Trophoblast cell (in vitro differentiated cells and primary cell): ENCODE data around the gene MME.

ENCODE experiments used
- DNase-seq, 2 donors: peaks; one replicate each; pipeline ENCODE4 v3.0.0-alpha.2; 2016
- H2AFZ ChIP-seq: 2 replicates; pipeline ENCODE4 v1.6.1; 2013; ENCODE audit warnings: low read length, moderate library complexity, mild to moderate bottlenecking; ENCODE audit not compliant: insufficient read depth, poor library complexity
- H2AK5ac ChIP-seq: 2 replicates; pipeline ENCODE4 v1.6.1; 2013; ENCODE audit warnings: mild to moderate bottlenecking, low read length
- H2BK120ac ChIP-seq: 2 replicates; pipeline ENCODE4 v1.6.1; 2013; ENCODE audit warnings: low read length, mild to moderate bottlenecking, moderate library complexity; ENCODE audit not compliant: insufficient read depth, poor library complexity
- H2BK12ac ChIP-seq: 2 replicates; pipeline ENCODE4 v1.6.1; 2013; ENCODE audit warnings: mild to moderate bottlenecking, low read length, moderate library complexity
- H2BK5ac ChIP-seq: 2 replicates; pipeline ENCODE4 v1.6.1; 2013; ENCODE audit warnings: low read length, low read depth, moderate library complexity, mild to moderate bottlenecking; ENCODE audit not compliant: poor library complexity
- H3K14ac ChIP-seq: 2 replicates; pipeline ENCODE4 v1.6.1; 2013; ENCODE audit warnings: mild to moderate bottlenecking, low read length
- H3K18ac ChIP-seq: 2 replicates; pipeline ENCODE4 v1.6.1; 2013; ENCODE audit warnings: mild to moderate bottlenecking, low read length
- H3K23ac ChIP-seq: 2 replicates; pipeline ENCODE4 v1.6.1; 2013; ENCODE audit warnings: low read length
- H3K27ac ChIP-seq: 2 replicates; pipeline ENCODE4 v1.5.1; 2013; ENCODE audit warnings: low read depth, mild to moderate bottlenecking, inconsistent platforms, low read length, moderate library complexity
- H3K27me3 ChIP-seq: 2 replicates; pipeline ENCODE4 v1.6.1; 2013; ENCODE audit warnings: inconsistent platforms, mild to moderate bottlenecking, low read length, moderate library complexity; ENCODE audit not compliant: insufficient read depth
- H3K36me3 ChIP-seq, 2 experiments: 1 replicate in 1 of 2; 2 replicates in 1 of 2; pipeline ENCODE4 v1.6.1; 2013; ENCODE audit warnings: low read length in 2 of 2, mild to moderate bottlenecking in 2 of 2, moderate library complexity in 1 of 2; ENCODE audit not compliant: insufficient read depth in 2 of 2, control insufficient read depth in 1 of 2
- H3K4ac ChIP-seq: 2 replicates; pipeline ENCODE4 v1.6.1; 2013; ENCODE audit warnings: low read depth, mild to moderate bottlenecking, low read length, moderate library complexity
- H3K4me1 ChIP-seq, 2 experiments: 1 replicate in 1 of 2; 2 replicates in 1 of 2; pipeline ENCODE4 v1.6.1; 2013; ENCODE audit warnings: low read length in 2 of 2, mild to moderate bottlenecking in 2 of 2, moderate library complexity in 1 of 2; ENCODE audit not compliant: insufficient read depth in 2 of 2, control insufficient read depth in 1 of 2
- H3K4me2 ChIP-seq: 2 replicates; pipeline ENCODE4 v1.6.1; 2013; ENCODE audit warnings: inconsistent platforms, mild to moderate bottlenecking, low read length, moderate library complexity
- H3K4me3 ChIP-seq: 2 replicates; pipeline ENCODE4 v1.5.1; 2013; ENCODE audit warnings: mild to moderate bottlenecking, low read depth, low read length, inconsistent platforms
- H3K79me1 ChIP-seq: one replicate; pipeline ENCODE4 v1.6.1; 2013; ENCODE audit warnings: low read length
- H3K79me2 ChIP-seq: 2 replicates; pipeline ENCODE4 v1.6.1; 2013; ENCODE audit warnings: low read length, mild to moderate bottlenecking; ENCODE audit not compliant: control insufficient read depth, insufficient read depth, poor library complexity
- H3K9ac ChIP-seq: 2 replicates; pipeline ENCODE4 v1.6.1; 2013; ENCODE audit warnings: mild to moderate bottlenecking, low read length
- H3K9me3 ChIP-seq: 2 replicates; pipeline ENCODE4 v1.6.1; 2013; ENCODE audit warnings: low read depth, mild to moderate bottlenecking, control low read depth, inconsistent platforms, low read length; ENCODE audit not compliant: insufficient read depth
- H4K12ac ChIP-seq: 2 replicates; pipeline ENCODE4 v1.6.1; 2013; ENCODE audit warnings: low read depth, mild to moderate bottlenecking, low read length, moderate library complexity
- H4K8ac ChIP-seq: 2 replicates; pipeline ENCODE4 v1.6.1; 2013; ENCODE audit warnings: low read depth, mild to moderate bottlenecking, low read length, moderate library complexity
- H4K91ac ChIP-seq: one replicate; pipeline ENCODE4 v1.6.1; 2013; ENCODE audit warnings: low read depth, mild to moderate bottlenecking, low read length, moderate library complexity
- WGBS: extraction: QIAGEN DNeasy Blood & Tissue Kit; methylation state at CpG from one replicate; pipeline ENCODE4 v1.1.7; 2013; ENCODE audit warnings: missing lambda C conversion rate; ENCODE audit not compliant: insufficient read length, insufficient coverage; ENCODE audit errors: extremely low coverage; 5-methylcytosine and 5-hydroxymethylcytosine counted together

The MME gene

DNA sequence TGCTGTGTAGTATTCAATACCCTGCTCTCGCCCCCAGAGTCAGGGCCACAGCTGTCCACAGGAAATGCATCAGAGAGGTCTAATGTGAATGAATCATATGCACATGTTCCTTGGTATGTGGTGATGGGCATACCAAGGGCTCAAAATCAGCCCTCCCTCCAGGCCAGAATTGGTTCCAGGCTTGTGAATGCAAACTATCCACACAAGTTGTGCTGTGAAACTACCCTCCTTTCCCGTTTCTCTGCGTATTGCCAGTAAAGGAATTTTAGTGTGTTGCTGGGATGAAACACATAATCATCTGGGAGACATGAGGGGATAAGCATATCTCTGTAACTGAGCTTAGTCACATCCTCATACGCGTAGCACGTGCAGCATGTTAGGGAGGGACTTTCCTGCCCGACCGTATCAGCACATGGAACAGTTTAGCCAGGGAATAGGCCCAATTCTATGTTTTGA lies 9.2 kb upstream of the MME start:
- WGBS, result no CpG with 5 or more reads among the region's 8 CpGs

DNA sequence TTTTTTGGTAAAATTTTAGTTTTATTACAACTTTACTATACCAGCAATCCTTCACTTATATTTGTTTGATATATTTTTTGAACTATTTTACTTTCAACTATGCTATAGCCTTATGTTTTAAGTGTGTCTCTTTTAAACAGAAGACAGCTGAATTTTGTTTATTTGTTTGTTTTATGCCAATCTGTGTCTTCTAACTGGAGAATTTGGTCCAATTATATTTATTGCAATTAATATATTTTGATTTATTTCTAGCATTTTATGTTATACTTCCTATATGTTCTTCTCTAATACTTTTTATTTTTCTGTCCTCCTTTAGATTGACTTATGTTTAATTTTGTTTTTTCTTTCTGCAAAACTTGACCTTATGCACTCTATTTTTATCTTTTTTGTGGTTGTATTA lies 4.9 kb upstream of the MME start:
- Histone ChIP-seq H3K14ac (no peak overlapping the region), H3K4me1 (peaks cover 7% of the 10 kb centered on the region in 2 experiments), H3K27ac (no peak overlapping the region), H2BK5ac (no peak overlapping the region), H3K23ac (no peak overlapping the region), H2BK12ac (no peak overlapping the region), H3K36me3 (no peaks in the 10 kb centered on the region), H2BK120ac (no peak overlapping the region), H2AK5ac (no peak overlapping the region), H2AFZ (no peak overlapping the region), H4K12ac (no peak overlapping the region), H3K18ac (no peak overlapping the region), H3K79me1 (peaks cover 7% of the 10 kb centered on the region), H3K27me3 (no peaks in the 10 kb centered on the region), H3K4me2 (no peak overlapping the region), H3K4me3 (no peak overlapping the region), H3K4ac (no peak overlapping the region), H3K79me2 (peaks cover 2% of the 10 kb centered on the region), H4K91ac (no peak overlapping the region), H4K8ac (no peak overlapping the region), H3K9me3 (no peaks in the 10 kb centered on the region), H3K9ac (no peak overlapping the region)
- no peak for DNase-seq

More for the DNA sequence above, 9.2 kb upstream of the MME start:
- H4K91ac ChIP-seq, result no peak overlapping the region
- no peak overlapping the region for H3K18ac ChIP-seq
- no peak overlapping the region for H2AK5ac ChIP-seq
- no peaks in the 10 kb centered on the region for H3K27me3 ChIP-seq
- no peak overlapping the region for H2BK5ac ChIP-seq
- H2BK120ac ChIP-seq, result no peak overlapping the region
- no peaks in the 10 kb centered on the region for H3K79me1 ChIP-seq
- no peak overlapping the region for H3K4me2 ChIP-seq
- H2BK12ac ChIP-seq, result no peak overlapping the region
- no peaks in the 10 kb centered on the region for H3K36me3 ChIP-seq
- no peak overlapping the region for H3K9ac ChIP-seq
- H3K27ac ChIP-seq, result no peak overlapping the region
- H3K4me3 ChIP-seq, result no peak overlapping the region
- no peak overlapping the region for H4K8ac ChIP-seq
- H3K9me3 ChIP-seq, result no peaks in the 10 kb centered on the region
- no peak overlapping the region for H3K14ac ChIP-seq
- H4K12ac ChIP-seq, result no peak overlapping the region
- no peaks in the 10 kb centered on the region for H3K79me2 ChIP-seq
- peaks cover 4 to 5% of the 10 kb centered on the region in 2 experiments for H3K4me1 ChIP-seq
- no peak overlapping the region for H3K23ac ChIP-seq
- no peak overlapping the region for H3K4ac ChIP-seq
- no peak overlapping the region for H2AFZ ChIP-seq
- peak; percentile 64 to 67 for DNase-seq

DNA sequence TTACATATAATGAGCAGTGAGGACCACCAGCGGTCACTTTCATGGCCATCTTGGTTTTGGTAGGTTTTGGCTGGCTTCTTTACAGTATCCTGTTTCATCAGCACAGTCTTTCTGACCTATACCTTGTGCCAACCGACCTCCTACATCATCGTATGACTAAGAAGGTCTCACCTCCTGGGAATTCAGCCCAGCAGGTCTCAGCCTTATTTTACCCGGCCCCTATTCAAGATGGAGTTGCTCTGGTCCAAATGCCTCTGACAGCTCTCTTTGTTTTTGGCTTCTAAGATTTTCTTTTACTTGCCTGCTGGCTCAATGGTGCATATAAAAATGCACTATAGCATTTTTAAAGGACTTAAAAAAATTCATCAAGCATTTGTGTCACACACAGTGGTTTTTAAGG lies 3.2 kb upstream of the MME start:
- Histone ChIP-seq H3K79me2 (peaks cover 2% of the 10 kb centered on the region), H3K14ac (no peak overlapping the region), H3K9me3 (no peaks in the 10 kb centered on the region), H3K4me3 (no peak overlapping the region), H2BK12ac (no peak overlapping the region), H3K9ac (no peak overlapping the region), H3K27me3 (no peaks in the 10 kb centered on the region), H3K4me1 (peaks cover 2 to 5% of the 10 kb centered on the region in 2 experiments), H4K8ac (no peak overlapping the region), H2AK5ac (no peak overlapping the region), H3K79me1 (peaks cover 7% of the 10 kb centered on the region), H3K36me3 (no peaks in the 10 kb centered on the region), H2AFZ (no peak overlapping the region), H3K4me2 (no peak overlapping the region), H4K12ac (no peak overlapping the region), H4K91ac (no peak overlapping the region), H2BK120ac (no peak overlapping the region), H3K18ac (no peak overlapping the region), H3K23ac (no peak overlapping the region), H3K4ac (no peak overlapping the region), H3K27ac (no peak overlapping the region), H2BK5ac (no peak overlapping the region)
- DNase-seq, result no peak
- WGBS, result no CpG with 5 or more reads among the region's 4 CpGs

DNA sequence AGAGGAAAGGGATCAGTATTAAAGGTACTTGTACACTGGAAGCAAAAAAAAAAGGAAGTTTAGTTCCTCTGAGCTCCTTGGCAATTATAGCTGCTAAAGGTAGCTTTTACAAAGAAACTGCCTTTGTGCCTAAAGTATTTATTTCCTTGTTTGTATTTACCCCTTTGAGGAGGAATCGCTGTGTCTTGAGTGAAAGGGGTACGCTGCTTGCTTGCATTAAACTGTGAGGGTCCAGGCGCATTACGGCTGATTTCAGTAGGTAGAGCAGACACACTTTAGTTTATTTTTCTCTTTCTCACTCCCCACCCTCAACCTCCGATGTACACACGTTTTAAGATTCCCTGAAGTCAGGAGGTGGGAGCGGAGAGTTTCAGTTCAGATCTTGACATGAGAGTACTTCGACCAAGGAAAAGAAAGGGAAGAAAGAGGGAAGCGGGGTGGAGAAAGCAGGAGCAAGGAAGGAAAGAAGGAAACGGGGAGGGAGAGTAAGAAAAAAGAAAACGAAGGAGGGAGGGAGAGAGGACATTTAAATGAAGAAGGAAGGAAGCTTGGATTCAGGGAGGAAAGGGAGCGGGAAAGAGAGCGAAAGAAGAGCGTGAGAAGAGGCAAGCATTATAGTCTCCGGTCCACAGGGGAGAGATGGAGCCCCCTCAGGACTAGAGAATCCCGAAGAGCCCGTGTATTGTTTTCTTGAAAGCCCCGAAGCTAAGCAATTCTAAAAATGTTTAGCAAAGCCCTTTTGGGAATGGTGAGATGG lies 1.2 kb upstream of the MME start:
- Histone ChIP-seq H3K9ac (no peak overlapping the region), H3K18ac (no peak overlapping the region), H4K8ac (no peak overlapping the region), H3K79me2 (peaks cover 2% of the 10 kb centered on the region), H3K27ac (no peak overlapping the region), H2AFZ (no peak overlapping the region), H2BK120ac (no peak overlapping the region), H4K12ac (no peak overlapping the region), H3K79me1 (peaks cover 7% of the 10 kb centered on the region), H3K23ac (no peak overlapping the region), H3K9me3 (no peaks in the 10 kb centered on the region), H3K4me2 (peak overlapping the region; percentile 86), H2AK5ac (no peak overlapping the region), H3K4me1 (peaks cover 2 to 5% of the 10 kb centered on the region in 2 experiments), H4K91ac (no peak overlapping the region), H3K14ac (no peak overlapping the region), H3K4ac (no peak overlapping the region), H3K36me3 (no peaks in the 10 kb centered on the region), H2BK5ac (no peak overlapping the region), H2BK12ac (no peak overlapping the region), H3K4me3 (no peak overlapping the region), H3K27me3 (no peaks in the 10 kb centered on the region)
- WGBS, result no CpG with 5 or more reads among the region's 18 CpGs
- DNase-seq, result no peak
